Measurements from ENCODE around the gene RGPD6. TPM values are rescaled to one million over a fixed set of nuclear protein-coding genes. Genes with fewer than 3 reads are reported as not detected.
"Not testable (repeated sequence)": the region's sequence is repeated elsewhere in the genome, so short reads cannot be mapped to it uniquely, and the experiment has no call there.

RGPD6 gene
- total and polyA plus RNA-seq, 2 experiments from 2014 or later = 11.6 to 22.6 TPM

DNA sequence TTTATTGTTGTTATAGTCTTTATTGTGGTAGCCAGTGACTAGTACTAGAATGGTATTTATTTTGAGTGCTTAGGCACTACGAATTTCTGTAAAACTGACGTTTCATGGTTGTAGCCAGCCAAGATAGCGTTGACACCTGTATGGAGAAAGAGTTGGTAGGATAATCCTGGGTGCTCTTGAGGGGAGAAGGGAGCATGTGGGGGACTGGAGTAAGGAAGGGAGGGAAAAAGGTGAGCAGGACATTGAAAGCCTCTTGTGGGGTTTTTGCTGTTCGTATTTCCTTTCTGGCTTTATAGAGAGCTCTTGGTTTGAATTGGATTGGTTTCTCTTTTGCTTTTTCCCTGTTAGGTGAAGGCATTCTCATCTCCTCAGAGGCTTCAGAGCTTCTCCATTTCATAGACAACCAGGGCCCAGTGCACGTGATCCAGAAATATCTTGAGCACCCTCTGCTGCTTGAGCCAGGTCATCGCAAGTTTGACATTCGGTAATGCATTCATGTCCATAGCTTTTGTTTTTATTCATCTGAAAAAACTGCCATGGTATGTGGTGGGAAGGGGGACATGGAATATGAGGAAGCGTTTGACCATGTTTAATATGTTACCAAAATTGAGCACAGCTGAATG is 77.2 kb downstream of the RGPD6 start:
- H3K4me3 ChIP-seq = not testable (repeated sequence)
- WGBS, 2 experiments (ENCODE audit: low coverage in 1 of 2, low lambda C conversion rate in 2 of 2, missing lambda C conversion rate in 2 of 2) = no CpG with 5 or more reads among the region's 8 CpGs

DNA sequence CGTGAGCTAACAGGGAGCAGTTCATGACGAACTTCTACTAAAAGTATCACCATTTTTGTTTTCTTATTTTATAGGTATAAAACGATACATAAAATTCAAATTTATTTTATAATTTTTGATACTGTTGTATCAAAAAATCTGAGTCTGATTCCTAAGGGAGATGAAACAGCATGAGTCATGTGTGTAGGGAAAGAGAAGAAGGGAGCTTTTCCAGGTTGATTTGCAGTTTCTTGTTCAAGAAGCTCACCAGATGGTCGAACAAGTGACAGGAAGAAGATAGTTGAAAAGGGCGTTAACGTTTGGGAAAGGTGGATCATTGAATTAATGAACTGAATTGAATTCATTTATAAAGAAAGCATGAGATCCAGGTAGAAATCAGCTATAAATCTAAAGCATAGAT is 81.0 kb downstream of the RGPD6 start:
- in situ Hi-C loops (cut with MboI); H3K79me2 ChIP-seq (ENCODE audit: insufficient read depth); H4K20me1 ChIP-seq (ENCODE audit: insufficient read depth); H3F3A ChIP-seq (ENCODE audit: insufficient read depth); H3K9me2 ChIP-seq (ENCODE audit: insufficient read depth); H3K4me3 ChIP-seq; H3K4me1 ChIP-seq (ENCODE audit: insufficient read depth); H3K9me3 ChIP-seq (ENCODE audit: low read depth); H3K27ac ChIP-seq; H3K27me3 ChIP-seq (replicated peaks; ENCODE audit: insufficient read depth); H3K9ac ChIP-seq; H3K36me3 ChIP-seq (ENCODE audit: low read depth); H2AFZ ChIP-seq; DNase-seq; H3K4me2 ChIP-seq (ENCODE audit: unreplicated experiment): not testable (repeated sequence)
- no CpG with 5 or more reads among the region's 6 CpGs for WGBS, 2 experiments (ENCODE audit: low coverage in 1 of 2, low lambda C conversion rate in 2 of 2, missing lambda C conversion rate in 2 of 2)

More for the DNA sequence above, 77.2 kb downstream of the RGPD6 start:
- H3K9me2 ChIP-seq (ENCODE audit: insufficient read depth); H4K20me1 ChIP-seq (ENCODE audit: insufficient read depth); H3F3A ChIP-seq (ENCODE audit: insufficient read depth); H3K79me2 ChIP-seq (ENCODE audit: insufficient read depth); H3K4me2 ChIP-seq (ENCODE audit: unreplicated experiment); H3K27ac ChIP-seq; DNase-seq; H3K4me1 ChIP-seq (ENCODE audit: insufficient read depth); H3K36me3 ChIP-seq (ENCODE audit: low read depth); H3K27me3 ChIP-seq (replicated peaks; ENCODE audit: insufficient read depth); H2AFZ ChIP-seq; H3K9me3 ChIP-seq (ENCODE audit: low read depth); H3K9ac ChIP-seq; in situ Hi-C loops (cut with MboI): not testable (repeated sequence)

DNA sequence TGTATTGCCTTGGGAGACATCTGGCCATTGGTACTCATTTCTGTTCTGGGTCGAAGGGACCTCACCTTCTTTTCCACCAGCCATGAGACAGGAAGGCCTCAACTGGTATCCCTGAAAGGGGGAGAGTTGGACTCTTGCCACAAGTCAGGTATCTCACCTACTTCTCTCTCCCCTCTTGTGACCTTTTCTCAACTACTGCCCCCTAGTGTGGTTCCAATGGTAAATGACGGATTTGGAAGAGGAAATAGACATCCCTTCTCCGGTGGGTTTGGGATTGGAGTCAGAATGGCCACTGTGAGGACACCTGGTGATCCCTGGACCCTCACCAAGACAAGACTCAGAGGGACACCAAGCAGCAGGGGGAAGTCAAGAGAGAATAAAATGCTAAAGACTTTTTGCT is 82.5 kb downstream of the RGPD6 start:
- in situ Hi-C loops (cut with MboI); H3K9ac ChIP-seq; H3K27ac ChIP-seq; H4K20me1 ChIP-seq (ENCODE audit: insufficient read depth); H3K9me3 ChIP-seq (ENCODE audit: low read depth); H2AFZ ChIP-seq; H3K4me1 ChIP-seq (ENCODE audit: insufficient read depth); H3K79me2 ChIP-seq (ENCODE audit: insufficient read depth); H3K36me3 ChIP-seq (ENCODE audit: low read depth); H3K4me2 ChIP-seq (ENCODE audit: unreplicated experiment); H3K27me3 ChIP-seq (replicated peaks; ENCODE audit: insufficient read depth); H3F3A ChIP-seq (ENCODE audit: insufficient read depth); H3K4me3 ChIP-seq; H3K9me2 ChIP-seq (ENCODE audit: insufficient read depth); DNase-seq: not testable (repeated sequence)
- no CpG with 5 or more reads among the region's 3 CpGs for WGBS, 2 experiments (ENCODE audit: low coverage in 1 of 2, low lambda C conversion rate in 2 of 2, missing lambda C conversion rate in 2 of 2)

DNA sequence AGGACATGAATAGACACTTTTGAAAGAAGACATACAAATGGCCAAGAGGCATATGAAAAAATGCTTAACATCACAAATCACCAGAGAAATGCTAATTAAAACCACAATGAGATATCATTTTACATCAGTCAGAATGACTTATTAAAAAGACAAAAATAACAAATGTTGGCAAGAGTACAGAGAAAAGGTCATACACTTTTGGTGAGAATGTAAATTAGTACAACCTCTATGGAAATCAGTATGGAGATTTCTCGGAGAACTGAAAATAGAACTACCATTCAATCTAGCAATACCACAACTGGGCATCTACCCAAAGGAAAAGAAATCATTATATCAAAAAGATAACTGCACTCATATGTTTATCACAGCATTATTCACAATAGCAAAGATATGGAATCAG is 88.0 kb downstream of the RGPD6 start:
- H3K9me2 ChIP-seq (ENCODE audit: insufficient read depth); DNase-seq; H3K9me3 ChIP-seq (ENCODE audit: low read depth); H3K27me3 ChIP-seq (replicated peaks; ENCODE audit: insufficient read depth); H4K20me1 ChIP-seq (ENCODE audit: insufficient read depth); H3K4me1 ChIP-seq (ENCODE audit: insufficient read depth); in situ Hi-C loops (cut with MboI); H3K4me3 ChIP-seq; H3F3A ChIP-seq (ENCODE audit: insufficient read depth); H3K27ac ChIP-seq; H2AFZ ChIP-seq; H3K4me2 ChIP-seq (ENCODE audit: unreplicated experiment); H3K79me2 ChIP-seq (ENCODE audit: insufficient read depth); H3K9ac ChIP-seq; H3K36me3 ChIP-seq (ENCODE audit: low read depth): not testable (repeated sequence)
- no CpG with 5 or more reads among the region's 1 CpG for WGBS, 2 experiments (ENCODE audit: low coverage in 1 of 2, low lambda C conversion rate in 2 of 2, missing lambda C conversion rate in 2 of 2)

DNA sequence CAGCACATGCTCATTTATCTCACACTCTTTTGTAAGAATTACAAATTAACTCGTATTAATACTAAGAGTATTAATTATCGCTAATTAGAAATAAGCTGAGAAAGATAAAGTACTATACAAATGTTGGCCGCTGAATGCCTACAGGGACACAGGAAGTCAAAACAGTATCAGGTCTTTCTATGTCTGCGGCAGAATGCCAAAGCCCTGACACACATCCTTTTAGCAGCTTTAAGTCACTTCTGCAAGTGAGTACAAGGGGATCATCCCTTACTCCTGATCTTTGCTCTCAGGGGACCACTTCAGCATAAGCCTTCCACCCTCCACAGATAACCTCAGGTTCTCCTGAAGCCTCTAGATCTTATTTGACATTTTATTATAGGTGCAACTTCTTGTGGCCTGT is 94.3 kb downstream of the RGPD6 start:
- in situ Hi-C loops (cut with MboI) = not testable (repeated sequence)
- no CpG with 5 or more reads among the region's 4 CpGs for WGBS, 2 experiments (ENCODE audit: low coverage in 1 of 2, low lambda C conversion rate in 2 of 2, missing lambda C conversion rate in 2 of 2)

DNA sequence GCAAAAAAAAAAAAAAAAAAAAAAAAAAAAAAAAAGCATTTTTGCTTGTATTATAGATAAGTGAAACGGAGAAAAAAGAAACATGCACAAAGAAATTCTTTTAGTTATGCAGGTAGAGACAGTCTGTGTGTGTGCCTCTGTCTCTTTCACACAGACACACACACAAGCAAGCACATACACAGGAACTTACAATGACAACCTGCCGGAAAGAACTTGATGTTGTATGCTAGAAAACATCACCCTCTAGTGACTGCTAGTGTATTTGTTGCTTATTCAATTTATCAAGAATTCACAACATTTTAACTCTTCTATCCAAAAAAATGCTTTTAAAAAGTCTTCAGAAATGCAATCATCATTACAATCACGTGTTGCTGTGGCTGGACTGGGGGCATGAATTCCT is 95.8 kb downstream of the RGPD6 start:
- H2AFZ ChIP-seq; H3K4me2 ChIP-seq (ENCODE audit: unreplicated experiment); H3K27ac ChIP-seq; H3K4me1 ChIP-seq (ENCODE audit: insufficient read depth); H3K4me3 ChIP-seq; H3K79me2 ChIP-seq (ENCODE audit: insufficient read depth); H4K20me1 ChIP-seq (ENCODE audit: insufficient read depth); H3K36me3 ChIP-seq (ENCODE audit: low read depth); H3K9me3 ChIP-seq (ENCODE audit: low read depth); H3F3A ChIP-seq (ENCODE audit: insufficient read depth); H3K9me2 ChIP-seq (ENCODE audit: insufficient read depth); H3K27me3 ChIP-seq (replicated peaks; ENCODE audit: insufficient read depth); H3K9ac ChIP-seq; DNase-seq; in situ Hi-C loops (cut with MboI): not testable (repeated sequence)
- WGBS, 2 experiments (ENCODE audit: low coverage in 1 of 2, low lambda C conversion rate in 2 of 2, missing lambda C conversion rate in 2 of 2) = no CpG with 5 or more reads among the region's 3 CpGs

More for the DNA sequence above, 94.3 kb downstream of the RGPD6 start:
- H3K4me1 ChIP-seq (ENCODE audit: insufficient read depth); H3K4me3 ChIP-seq; H2AFZ ChIP-seq; H3K4me2 ChIP-seq (ENCODE audit: unreplicated experiment); H3K9me3 ChIP-seq (ENCODE audit: low read depth); H3K36me3 ChIP-seq (ENCODE audit: low read depth); H3K79me2 ChIP-seq (ENCODE audit: insufficient read depth); H3F3A ChIP-seq (ENCODE audit: insufficient read depth); H3K27me3 ChIP-seq (replicated peaks; ENCODE audit: insufficient read depth); H3K9ac ChIP-seq; DNase-seq; H3K9me2 ChIP-seq (ENCODE audit: insufficient read depth); H3K27ac ChIP-seq; H4K20me1 ChIP-seq (ENCODE audit: insufficient read depth): not testable (repeated sequence)

DNA sequence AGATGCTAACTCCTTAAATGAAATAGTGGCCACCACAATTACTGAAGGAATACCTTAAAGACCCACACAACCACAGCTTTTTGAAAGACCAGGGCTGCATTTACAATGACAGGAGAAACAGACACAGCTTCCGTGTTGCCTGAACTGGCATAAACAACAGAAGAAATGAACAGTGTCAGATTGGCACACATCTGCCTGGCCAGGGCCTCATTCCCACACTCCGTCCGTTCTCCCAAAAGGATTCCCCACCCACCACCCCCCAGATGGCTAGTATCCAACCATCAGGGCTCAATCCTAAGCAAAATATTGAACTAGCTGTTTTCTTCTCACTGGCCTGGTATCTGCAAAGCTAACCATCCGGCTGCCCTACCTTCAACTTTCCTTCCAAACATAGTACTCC is 96.9 kb downstream of the RGPD6 start:
- H4K20me1 ChIP-seq (ENCODE audit: insufficient read depth); H3K4me1 ChIP-seq (ENCODE audit: insufficient read depth); H3F3A ChIP-seq (ENCODE audit: insufficient read depth); H3K9me2 ChIP-seq (ENCODE audit: insufficient read depth); H3K4me3 ChIP-seq; H3K4me2 ChIP-seq (ENCODE audit: unreplicated experiment); H3K9me3 ChIP-seq (ENCODE audit: low read depth); DNase-seq; H3K27me3 ChIP-seq (replicated peaks; ENCODE audit: insufficient read depth); H3K36me3 ChIP-seq (ENCODE audit: low read depth); H2AFZ ChIP-seq; H3K79me2 ChIP-seq (ENCODE audit: insufficient read depth); H3K27ac ChIP-seq; in situ Hi-C loops (cut with MboI); H3K9ac ChIP-seq: not testable (repeated sequence)
- no CpG with 5 or more reads among the region's 4 CpGs for WGBS, 2 experiments (ENCODE audit: low coverage in 1 of 2, low lambda C conversion rate in 2 of 2, missing lambda C conversion rate in 2 of 2)

DNA sequence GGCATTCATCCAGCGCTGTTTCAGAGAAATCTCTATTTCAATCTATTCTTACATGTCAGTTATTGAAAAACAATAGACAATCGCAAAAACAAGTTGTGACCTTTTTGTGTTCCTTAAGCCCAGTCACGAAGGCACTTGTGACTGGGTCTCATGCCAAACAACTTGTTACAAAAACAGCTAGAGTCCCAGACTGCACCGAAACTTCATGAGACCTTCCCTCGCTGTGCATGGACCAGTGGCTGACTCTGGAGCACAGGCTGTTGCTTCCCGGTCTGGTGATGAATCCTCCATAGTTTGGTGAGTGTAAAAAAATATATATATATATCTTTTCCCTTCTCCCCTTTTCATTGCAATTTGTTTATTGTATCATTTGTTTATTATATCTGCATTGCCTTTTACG is 99.7 kb downstream of the RGPD6 start:
- H3K9me3 ChIP-seq (ENCODE audit: low read depth); H3K9ac ChIP-seq; in situ Hi-C loops (cut with MboI); DNase-seq; H3K79me2 ChIP-seq (ENCODE audit: insufficient read depth); H3F3A ChIP-seq (ENCODE audit: insufficient read depth); H3K4me2 ChIP-seq (ENCODE audit: unreplicated experiment); H3K4me1 ChIP-seq (ENCODE audit: insufficient read depth); H3K9me2 ChIP-seq (ENCODE audit: insufficient read depth); H3K36me3 ChIP-seq (ENCODE audit: low read depth); H2AFZ ChIP-seq; H4K20me1 ChIP-seq (ENCODE audit: insufficient read depth); H3K27me3 ChIP-seq (replicated peaks; ENCODE audit: insufficient read depth); H3K27ac ChIP-seq; H3K4me3 ChIP-seq: not testable (repeated sequence)
- no CpG with 5 or more reads among the region's 7 CpGs for WGBS, 2 experiments (ENCODE audit: low coverage in 1 of 2, low lambda C conversion rate in 2 of 2, missing lambda C conversion rate in 2 of 2)
